ENCODE data around the gene DQX1. TPM values are rescaled to one million over a fixed set of nuclear protein-coding genes. Genes with fewer than 3 reads are reported as not detected.

The DQX1 gene
- total and polyA plus RNA-seq, 2 of the 8 experiments (the other 6 are each of a cell fraction or from before 2014, with no cell fraction given): 0.76 to 1.1 TPM

- H3K23me2 ChIP-seq (ENCODE audit: low read depth, low read length): peaks cover 26% of the 10 kb centered on the region
- no peak overlapping the region for H3K18ac ChIP-seq (ENCODE audit: extremely low read depth, low read length)
- no peaks in the 10 kb centered on the region for H3K79me1 ChIP-seq (ENCODE audit: low read depth, low read length)
- no peak overlapping the region for H3K27ac ChIP-seq (ENCODE audit: low read depth, low read length)
- POLR2A ChIA-PET (ENCODE audit: partially characterized antibody): interaction anchor here (1.2 to 3.9 kb wide), 5 partner anchors 10 to 69 kb away, joined by 4 to 17 read pairs (median 11); partner anchors contain the start of genes DQX1 and WBP1
- DNase-seq (ENCODE audit: low read depth in 1 of 2, low spot score in 2 of 2) (no peak), FAIRE-seq (no peak)
- peaks cover 0 to 9% (median 4%) of the 10 kb centered on the region in 4 experiments; a peak in 6 of 8 replicates for H3K36me3 ChIP-seq (ENCODE audit: control insufficient read depth in 2 of 4, insufficient read depth in 4 of 4, low read length in 3 of 4)
- H2BK120ac ChIP-seq (replicated peaks; ENCODE audit: low read depth, low read length): no peak overlapping the region
- H4K5ac ChIP-seq (ENCODE audit: insufficient read length, low read depth, low read length): no peak overlapping the region
- H3K9me3 ChIP-seq (ENCODE audit: insufficient read depth in 2 of 2, low read depth in 1 of 2, low read length in 1 of 2): no peaks in the 10 kb centered on the region
- no peak overlapping the region for H2BK20ac ChIP-seq (ENCODE audit: low read length)
- no peak overlapping the region for H4K8ac ChIP-seq (ENCODE audit: extremely low read depth, insufficient read depth, low read length)
- no peak overlapping the region for H3K14ac ChIP-seq (ENCODE audit: insufficient read length)
- no peak overlapping the region for H2BK15ac ChIP-seq (ENCODE audit: low read length)
- no peak overlapping the region for H2BK5ac ChIP-seq (ENCODE audit: low read depth, low read length)
- H4K20me1 ChIP-seq (replicated peaks in 1 of 2; ENCODE audit: control insufficient read depth in 1 of 2, insufficient read depth in 2 of 2, low read length in 2 of 2): peaks cover 0 to 6% of the 10 kb centered on the region in 2 experiments
- no peak overlapping the region for H3K9ac ChIP-seq (replicated peaks in 1 of 4; ENCODE audit: extremely low read depth in 1 of 4, low read depth in 3 of 4, low read length in 3 of 4)
- no peak overlapping the region for H2AFZ ChIP-seq (ENCODE audit: low read length)
- no peak overlapping the region for H3K4ac ChIP-seq (replicated peaks; ENCODE audit: insufficient read length, low read depth, low read length)
- H2AK5ac ChIP-seq (ENCODE audit: low read depth, low read length): no peak overlapping the region
- WGBS, 2 experiments (ENCODE audit: extremely low coverage in 1 of 2, insufficient coverage in 1 of 2, insufficient read length in 1 of 2, insufficient replicate concordance in 2 of 2, low coverage in 1 of 2, low lambda C conversion rate in 2 of 2, missing lambda C conversion rate in 1 of 2): 93% methylated on average over 14 of the region's 14 CpGs; no CpG with 5 or more reads in 1 of the 2 experiments
- H3K4me3 ChIP-seq (ENCODE audit: extremely low read depth in 1 of 4, insufficient read depth in 2 of 4, low read depth in 3 of 4, low read length in 4 of 4): no peak overlapping the region
- H3K79me2 ChIP-seq (ENCODE audit: control insufficient read depth in 1 of 2, insufficient read depth in 2 of 2, low read length in 2 of 2): peaks cover 0 to 3% of the 10 kb centered on the region in 2 experiments; a peak in 1 of 4 replicates
- peaks cover 7 to 37% (median 30%) of the 10 kb centered on the region in 4 experiments for H3K4me1 ChIP-seq (replicated peaks in 1 of 4; ENCODE audit: control insufficient read depth in 3 of 4, insufficient read depth in 4 of 4, low read length in 3 of 4)
- H3K56ac ChIP-seq (replicated peaks; ENCODE audit: insufficient read length, low read depth, low read length): no peak overlapping the region
- no peak overlapping the region for H4K91ac ChIP-seq (replicated peaks; ENCODE audit: insufficient read length, low read length)
- H3K27me3 ChIP-seq (replicated peaks in 1 of 4; ENCODE audit: control insufficient read depth in 3 of 4, extremely low read depth in 1 of 4, insufficient read depth in 3 of 4, low read length in 3 of 4): peaks cover 51 to 80% (median 76%) of the 10 kb centered on the region in 4 experiments
- H3K23ac ChIP-seq (ENCODE audit: insufficient read length): no peak overlapping the region
- CTCF ChIA-PET (ENCODE audit: partially characterized antibody): interaction anchor here (1.0 to 3.5 kb wide), 9 partner anchors 8 to 82 kb away, joined by 3 to 20 read pairs (median 6); partner anchors contain the start of genes DQX1, LOXL3 and TLX2
- no peak overlapping the region for H2BK12ac ChIP-seq (ENCODE audit: low read depth, low read length)
- H3K4me2 ChIP-seq (ENCODE audit: insufficient read depth in 1 of 2, low read depth in 2 of 2, low read length in 2 of 2): no peak overlapping the region; a peak in 1 of 4 replicates
- TF ChIP-seq POU5F1 (IDR thresholded peaks at IDR 0.05; ENCODE audit: low read depth, low read length) (no peak), CREB1 (IDR thresholded peaks at IDR 0.05) (no peak), RFX5 (IDR thresholded peaks at IDR 0.05; ENCODE audit: borderline replicate concordance, low read depth, low read length) (no peak), BRCA1 (IDR thresholded peaks at IDR 0.05; ENCODE audit: low read depth, low read length) (no peak), NANOG (IDR thresholded peaks at IDR 0.05; ENCODE audit: insufficient read depth, low read depth, low read length, poor library complexity, severe bottlenecking) (no peak), GABPA (IDR thresholded peaks at IDR 0.05; ENCODE audit: borderline replicate concordance, insufficient read depth, low read length) (no peak), MAFK (IDR thresholded peaks at IDR 0.05; ENCODE audit: low read depth, low read length) (no peak), ATF2 (IDR thresholded peaks at IDR 0.05; ENCODE audit: low read length) (no peak), RBBP5 (IDR thresholded peaks at IDR 0.05; ENCODE audit: borderline replicate concordance, low read depth, low read length) (no peak), PHF8 (conservative IDR thresholded peaks at IDR 0.05; ENCODE audit: low read depth, low read length) (no peak)
Measured at GRCh38 chr2:74505448-74506246, 20.4 kb downstream of the DQX1 start.
